Body of pancreas (tissue), 4 donors: ENCODE results near the gene WFDC5.

Experiments used
- CTCF ChIP-seq, 7 experiments: fragments of 450-650 bp in 4 of 7; fragments of 200-600 bp in 3 of 7; sonication (generic) in 3 of 7; IDR thresholded peaks; one replicate each; pipeline ENCODE4 v1.5.1; 2016 to 2019; ENCODE audit warnings: antibody characterized with exemption in 7 of 7
- POLR2A ChIP-seq, 3 donors: fragments of 450-650 bp; IDR thresholded peaks; one replicate each; pipeline ENCODE4 v1.6.1; 2016; ENCODE audit warnings: antibody characterized with exemption in 3 of 3, mild to moderate bottlenecking in 2 of 3

DNA sequence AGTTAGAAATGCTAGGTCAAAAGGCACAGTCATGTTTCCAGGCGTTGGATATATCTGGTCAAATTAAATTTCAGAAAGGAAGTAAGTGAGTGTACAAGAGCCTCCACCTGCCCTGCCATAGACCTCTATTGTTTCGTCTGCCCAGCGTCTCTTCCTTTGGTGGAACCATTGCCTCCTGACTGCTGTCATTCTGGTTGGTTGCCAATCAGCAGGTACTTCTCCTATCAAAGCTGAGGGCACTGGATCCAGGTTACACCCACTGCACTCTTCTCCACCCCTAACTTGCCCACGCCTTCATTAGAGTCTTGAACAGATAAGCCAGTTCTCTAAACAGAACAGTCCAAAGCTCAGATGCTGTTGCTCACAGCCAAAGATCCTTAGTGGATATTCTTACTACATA, 2.6 kb upstream of the WFDC5 start:
- no peak for TF ChIP-seq CTCF (IDR thresholded peaks at IDR 0.05)
- TF ChIP-seq POLR2A (IDR thresholded peaks at IDR 0.05): no peak
